NCI-H1930 (cell line): ENCODE measurements around the gene COMT.
"Not testable (repeated sequence)": the region's sequence is repeated elsewhere in the genome, so short reads cannot be mapped to it uniquely, and the experiment has no call there.

Experiments used
- DNase-seq, 2 experiments: peaks; one replicate each; lab custom pipeline; 2025; lab: John Stamatoyannopoulos, UW

Gene COMT

GRCh38 chr22:19909350-19910179 is 32.0 kb upstream of the COMT start:
- peak in 1 of 2 experiments; percentile 69 for DNase-seq

DNA sequence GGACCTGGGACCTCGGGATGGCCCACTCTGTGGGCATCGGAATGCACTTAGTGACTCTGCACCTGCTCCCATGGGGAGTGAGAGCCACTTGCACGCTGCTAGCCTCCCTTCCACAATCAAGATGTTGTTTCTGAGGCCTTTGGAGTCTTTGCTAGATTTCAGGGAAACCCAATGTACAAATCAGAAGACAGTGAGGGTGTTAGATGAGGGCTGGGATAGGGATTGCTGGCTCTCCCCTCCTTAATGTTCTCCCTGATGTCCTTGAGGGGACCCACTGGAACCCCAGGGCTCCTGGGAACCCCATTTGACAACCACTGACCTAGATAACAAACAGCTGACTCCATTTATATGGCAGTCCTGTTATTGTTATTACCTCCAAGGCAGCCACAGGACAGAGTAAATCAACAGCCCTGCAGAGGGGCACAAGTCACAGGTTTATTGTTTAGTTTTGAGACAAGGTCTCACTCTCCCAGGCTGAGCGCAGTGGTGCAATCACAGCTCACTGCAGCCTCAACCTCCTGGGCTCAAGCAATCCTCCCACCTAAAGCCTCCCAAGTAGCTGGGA is 31.3 kb upstream of the COMT start:
- DNase-seq = no peak

DNA sequence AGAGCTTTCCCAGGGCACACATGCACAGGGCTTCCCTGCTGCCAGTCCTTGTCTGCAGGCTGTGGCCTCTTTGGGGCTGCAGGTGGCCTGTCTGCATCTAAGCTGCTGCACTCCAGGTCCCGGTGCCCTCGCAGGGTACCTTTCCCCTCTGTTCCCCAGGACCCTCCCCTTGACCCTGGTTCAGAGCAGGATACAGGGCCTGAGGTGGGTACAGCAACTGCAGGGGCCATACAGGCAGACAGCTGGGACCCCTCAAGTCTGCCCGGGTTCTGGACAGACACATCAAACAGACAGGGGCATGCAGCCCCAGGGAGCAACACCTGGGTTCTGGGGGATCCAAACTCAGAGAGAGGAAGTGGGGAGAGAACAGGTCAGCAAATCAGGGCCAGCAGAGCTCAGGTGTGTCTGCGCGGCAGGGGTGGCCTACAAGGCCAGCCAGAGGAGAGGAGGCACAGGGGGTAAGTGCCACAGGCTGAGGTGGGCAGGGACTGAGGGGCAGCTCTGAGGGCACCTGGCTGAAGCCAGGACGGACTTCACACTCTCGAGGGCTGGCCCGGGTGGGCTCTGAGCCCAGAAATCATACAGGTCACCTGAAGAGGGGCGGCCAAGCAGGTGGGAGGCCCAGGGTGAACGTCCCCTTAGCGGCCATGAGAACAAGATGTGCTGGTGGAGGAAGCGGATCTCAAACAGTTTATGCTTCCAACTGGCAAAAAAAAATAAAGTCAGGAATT is 29.9 kb upstream of the COMT start:
- DNase-seq = no peak

DNA sequence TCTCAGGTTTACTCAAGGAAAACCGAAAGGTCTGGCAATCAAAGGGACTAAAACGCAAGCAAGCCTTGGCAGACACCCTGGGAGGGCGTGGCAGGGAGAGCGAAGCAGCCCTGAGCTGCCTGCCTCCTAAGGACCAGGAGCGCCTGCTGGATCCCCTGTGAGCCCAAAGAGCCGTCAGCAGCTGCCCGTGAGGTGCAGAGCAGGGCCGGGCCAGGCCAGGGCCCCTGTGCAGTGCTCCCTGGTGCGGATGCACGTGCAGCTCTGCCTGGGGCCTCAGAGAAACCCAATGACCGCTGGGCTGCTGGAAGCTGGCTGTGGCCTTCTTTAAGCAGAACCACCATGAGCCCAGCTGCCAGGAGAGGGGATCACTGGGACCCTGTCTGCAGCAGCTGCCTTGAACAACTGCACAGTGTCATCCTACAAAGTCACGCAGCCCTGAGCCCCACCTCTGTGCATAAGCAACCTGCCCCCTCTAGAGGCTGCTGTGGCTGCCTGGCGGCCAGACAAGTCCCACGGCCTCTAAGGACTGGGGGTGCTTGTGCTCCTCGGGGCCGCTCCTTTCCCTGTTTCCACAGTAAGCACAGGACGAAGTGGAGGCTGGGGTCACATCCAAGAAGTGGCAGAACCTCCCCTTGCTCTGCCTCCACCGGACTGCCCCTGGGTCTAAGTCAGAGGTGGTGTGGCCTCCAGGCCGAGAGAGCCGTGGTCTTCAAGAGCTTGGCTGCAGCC is 29.1 kb upstream of the COMT start:
- no peak for DNase-seq

GRCh38 chr22:19913337-19913936 is 28.1 kb upstream of the COMT start:
- DNase-seq = no peak

- DNase-seq = no peak
Measured at GRCh38 chr22:19914201-19914943, 27.2 kb upstream of the COMT start.

- no peak for DNase-seq
Measured at GRCh38 chr22:19915287-19915954, 26.2 kb upstream of the COMT start.

DNA sequence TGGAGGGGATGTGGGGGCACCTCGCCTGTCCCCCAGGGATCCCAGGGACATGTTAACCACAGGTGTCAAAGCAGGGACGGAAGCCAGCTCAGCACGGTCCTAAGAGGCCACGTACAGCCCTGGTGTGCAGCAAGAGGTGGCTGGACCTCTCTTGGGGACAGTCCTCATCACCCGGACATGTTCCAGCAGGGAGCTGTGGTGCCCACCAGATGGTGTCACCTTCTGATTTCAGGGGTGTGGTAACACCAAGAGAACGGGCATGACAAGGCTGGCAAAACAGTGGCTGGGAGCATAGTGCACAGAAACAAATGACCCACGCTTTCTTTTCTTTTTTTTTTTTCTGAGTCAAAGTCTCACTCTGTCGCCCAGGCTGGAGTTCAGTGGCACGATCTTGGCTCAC is 25.6 kb upstream of the COMT start:
- no peak for DNase-seq

GRCh38 chr22:19916941-19917340 is 24.6 kb upstream of the COMT start:
- DNase-seq = no peak

GRCh38 chr22:19917389-19918138 is 24.0 kb upstream of the COMT start:
- DNase-seq = no peak

- DNase-seq = no peak
Measured at GRCh38 chr22:19918332-19919106, 23.1 kb upstream of the COMT start.

DNA sequence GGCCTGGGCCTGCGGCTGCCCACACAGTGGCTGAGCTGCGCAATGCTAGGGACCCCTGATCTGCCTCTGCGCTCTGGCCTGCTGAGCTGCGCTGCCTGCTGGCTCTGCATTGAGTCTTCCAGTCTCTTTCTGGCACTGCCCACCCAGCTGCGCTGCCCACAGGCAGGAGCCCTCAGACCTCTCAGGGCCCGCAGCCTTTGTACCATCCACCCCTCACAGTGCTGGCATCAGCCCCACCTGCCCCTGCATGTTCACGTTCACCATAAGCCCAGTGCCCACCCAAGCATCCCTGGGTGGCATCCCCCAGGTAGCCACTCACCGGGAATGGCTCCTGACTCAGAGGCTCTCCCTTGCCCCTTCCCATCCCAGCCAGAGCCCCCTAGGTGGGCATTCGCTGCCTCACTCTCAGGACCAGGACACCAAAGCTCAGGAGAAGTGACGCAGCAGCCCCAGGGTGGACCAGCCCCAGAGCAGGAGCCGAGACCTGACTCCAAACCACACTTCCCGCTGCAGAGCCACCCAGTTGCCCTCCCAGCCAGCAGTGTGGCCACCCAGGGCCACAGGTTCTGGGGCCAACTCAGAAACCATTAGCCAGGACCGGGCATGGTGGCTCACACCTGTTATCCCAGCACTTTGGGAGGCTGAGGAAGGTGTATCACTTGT is 21.7 kb upstream of the COMT start:
- DNase-seq = no peak

GRCh38 chr22:19921544-19922081 is 20.0 kb upstream of the COMT start:
- no peak for DNase-seq

DNA sequence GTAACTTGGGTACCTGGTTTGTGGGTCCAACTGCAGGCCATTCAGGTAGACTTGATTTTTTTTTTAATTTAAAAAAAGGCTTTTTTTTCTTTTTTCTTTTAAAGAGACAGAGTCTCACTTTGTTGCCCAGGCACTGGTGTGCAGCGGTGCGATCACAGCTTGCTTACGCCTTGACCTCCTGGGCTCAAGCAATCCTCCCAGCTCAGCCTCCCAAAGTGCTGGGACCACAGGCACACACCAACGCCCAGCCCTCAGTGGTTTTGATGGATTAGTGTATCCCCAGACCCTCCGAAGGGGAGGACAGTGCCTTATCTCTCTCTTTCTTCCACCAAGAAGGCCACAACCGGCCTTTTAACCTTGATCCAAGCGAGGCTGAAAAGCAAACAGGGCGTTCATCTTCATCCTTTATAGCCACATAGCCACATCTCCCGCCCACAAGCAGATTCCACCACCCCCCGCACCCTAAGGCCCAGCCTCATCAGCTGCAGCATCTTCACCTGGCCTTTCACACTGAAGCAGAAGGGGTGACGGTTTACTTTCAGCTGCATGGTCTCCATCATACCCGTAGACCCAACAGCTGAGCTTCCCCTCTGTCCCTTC is 17.6 kb upstream of the COMT start:
- DNase-seq = no peak

DNA sequence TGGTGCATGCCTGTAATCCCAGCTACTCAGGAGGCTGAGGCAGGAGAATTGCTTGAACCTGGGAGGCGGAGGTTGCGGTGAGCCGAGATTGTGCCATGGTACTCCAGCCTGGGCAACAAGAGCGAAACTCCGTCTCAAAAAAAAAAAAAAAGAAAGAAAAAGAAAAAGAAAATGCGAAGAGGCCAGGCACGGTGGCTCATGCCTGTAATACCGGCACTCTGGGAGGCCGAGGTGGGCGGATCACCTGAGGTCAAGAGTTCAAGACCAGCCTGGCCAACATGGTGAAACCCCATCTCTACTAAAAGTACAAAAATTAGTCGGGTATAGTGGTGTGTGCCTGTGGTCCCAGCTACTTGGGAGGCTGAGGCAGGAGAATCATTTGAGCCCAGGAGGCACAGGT is 15.5 kb upstream of the COMT start:
- DNase-seq = not testable (repeated sequence)

DNA sequence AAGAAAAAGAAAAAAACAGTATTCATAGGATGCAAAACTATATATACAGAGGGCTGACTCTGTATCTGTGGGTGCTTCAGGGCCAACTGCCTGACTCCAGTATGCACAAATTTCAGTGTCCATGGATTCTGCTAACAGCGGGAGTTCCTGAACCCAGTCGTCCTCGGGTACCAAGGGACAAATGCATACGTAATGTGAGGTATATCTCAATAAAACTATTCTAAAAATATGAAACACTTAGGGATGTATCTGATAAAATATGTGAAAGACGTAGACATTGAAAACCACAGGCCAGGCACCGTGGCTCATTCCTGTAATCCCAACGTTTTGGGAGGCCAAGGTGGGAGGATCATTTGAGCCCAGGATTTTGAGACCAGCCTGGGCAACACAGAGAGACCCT is 13.9 kb upstream of the COMT start:
- DNase-seq = no peak

GRCh38 chr22:19928207-19928606 is 13.4 kb upstream of the COMT start:
- no peak for DNase-seq
